Measurements from ENCODE around the gene NCBP1. TPM values are rescaled to one million over a fixed set of nuclear protein-coding genes. Genes with fewer than 3 reads are reported as not detected.
"Not testable (repeated sequence)": the region's sequence is repeated elsewhere in the genome, so short reads cannot be mapped to it uniquely, and the experiment has no call there.

The NCBP1 gene
- total and polyA plus RNA-seq, 9 donors: 8.6 to 32.0 (median 19.1) TPM

GRCh38 chr9:97602430-97602829, 31.2 kb upstream of the NCBP1 start:
- TF ChIP-seq EP300 (IDR thresholded peaks at IDR 0.05) (no peak), POLR2A (IDR thresholded peaks at IDR 0.05) (no peak)
- TF ChIP-seq, protein P1, sequence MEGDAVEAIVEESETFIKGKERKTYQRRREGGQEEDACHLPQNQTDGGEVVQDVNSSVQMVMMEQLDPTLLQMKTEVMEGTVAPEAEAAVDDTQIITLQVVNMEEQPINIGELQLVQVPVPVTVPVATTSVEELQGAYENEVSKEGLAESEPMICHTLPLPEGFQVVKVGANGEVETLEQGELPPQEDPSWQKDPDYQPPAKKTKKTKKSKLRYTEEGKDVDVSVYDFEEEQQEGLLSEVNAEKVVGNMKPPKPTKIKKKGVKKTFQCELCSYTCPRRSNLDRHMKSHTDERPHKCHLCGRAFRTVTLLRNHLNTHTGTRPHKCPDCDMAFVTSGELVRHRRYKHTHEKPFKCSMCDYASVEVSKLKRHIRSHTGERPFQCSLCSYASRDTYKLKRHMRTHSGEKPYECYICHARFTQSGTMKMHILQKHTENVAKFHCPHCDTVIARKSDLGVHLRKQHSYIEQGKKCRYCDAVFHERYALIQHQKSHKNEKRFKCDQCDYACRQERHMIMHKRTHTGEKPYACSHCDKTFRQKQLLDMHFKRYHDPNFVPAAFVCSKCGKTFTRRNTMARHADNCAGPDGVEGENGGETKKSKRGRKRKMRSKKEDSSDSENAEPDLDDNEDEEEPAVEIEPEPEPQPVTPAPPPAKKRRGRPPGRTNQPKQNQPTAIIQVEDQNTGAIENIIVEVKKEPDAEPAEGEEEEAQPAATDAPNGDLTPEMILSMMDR (IDR thresholded peaks at IDR 0.05): no peak
- Histone ChIP-seq H3K27ac (no peak overlapping the region), H3K27me3 (no peaks in the 10 kb centered on the region), H3K4me1 (ENCODE audit: insufficient read depth) (peaks cover 5% of the 10 kb centered on the region), H3K4me3 (no peak overlapping the region), H3K9me3 (no peaks in the 10 kb centered on the region), H3K36me3 (no peaks in the 10 kb centered on the region)
- intact Hi-C loops (cut with DNase I): loop anchor here in 1 of 4 donors (5.0 kb wide), 1 partner anchor 135 kb away; no protein-coding TSS in a partner anchor
- DNase-seq: peak in 1 of 5 donors; percentile 28
- 62 to 78% (median 70%) methylated on average over 10 of the region's 10 CpGs for WGBS, 3 donors

DNA sequence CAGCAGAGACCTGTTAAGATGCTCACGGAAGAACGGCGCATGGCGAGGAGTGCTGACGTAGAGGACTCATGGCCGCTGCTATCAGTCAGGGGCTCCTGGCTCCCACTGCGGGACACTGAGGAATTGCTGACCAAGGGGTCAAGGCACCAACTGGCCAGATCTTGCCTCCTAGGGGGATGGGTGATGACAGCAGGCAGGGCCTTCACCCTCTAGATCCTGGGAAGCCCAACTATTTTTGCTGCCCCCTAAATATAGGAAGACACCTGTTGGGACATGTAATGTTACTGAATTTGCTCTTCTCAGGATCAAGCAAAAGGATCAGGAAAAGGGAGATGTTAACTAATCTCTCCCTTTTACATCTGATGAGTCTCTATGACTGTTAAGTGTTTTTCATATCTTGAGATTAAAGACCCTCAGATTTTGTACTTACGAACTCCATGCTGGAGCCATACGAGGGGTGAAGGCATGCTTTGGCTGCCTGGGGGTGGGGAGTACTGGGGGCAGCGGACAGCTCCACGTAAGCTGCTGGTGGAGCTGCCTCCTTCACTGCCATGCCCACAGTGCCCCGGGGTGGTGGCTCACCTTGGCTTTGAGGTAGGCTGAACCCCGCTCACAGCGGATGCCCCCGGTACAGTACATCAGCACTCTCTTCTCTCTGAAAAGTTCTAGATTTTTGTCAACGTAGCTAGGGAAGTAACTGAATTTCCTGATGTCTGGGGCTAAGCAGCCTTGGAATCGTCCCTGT, 28.5 kb upstream of the NCBP1 start:
- 85 to 93% (median 90%) methylated on average over 17 of the region's 17 CpGs for WGBS, 3 donors

GRCh38 chr9:97615439-97616072, 18.1 kb upstream of the NCBP1 start:
- no peaks in the 10 kb centered on the region for H3K9me3 ChIP-seq
- peak in 4 of 5 donors; percentile 36 to 79 (median 56) for DNase-seq
- no peaks in the 10 kb centered on the region for H3K27me3 ChIP-seq
- H3K4me3 ChIP-seq: no peak overlapping the region
- H3K27ac ChIP-seq: peak overlapping the region in 1 of 2 donors; percentile 12
- TF ChIP-seq EP300 (IDR thresholded peaks at IDR 0.05): no peak
- TF ChIP-seq, protein P1 (IDR thresholded peaks at IDR 0.05): peak; percentile 81 to 88 (median 88)
- no peak for TF ChIP-seq POLR2A (IDR thresholded peaks at IDR 0.05)
- no peaks in the 10 kb centered on the region for H3K4me1 ChIP-seq (ENCODE audit: insufficient read depth)
- intact Hi-C loops (cut with DNase I): loop anchor here (1.0 to 5.0 kb wide), 3 partner anchors 148 to 203 kb away; partner anchors contain the start of gene TDRD7 (in 1 of the 4)
- no peaks in the 10 kb centered on the region for H3K36me3 ChIP-seq

More for the DNA sequence above, 28.5 kb upstream of the NCBP1 start:
- H3K9me3 ChIP-seq: no peaks in the 10 kb centered on the region
- H3K27ac ChIP-seq: no peak overlapping the region
- intact Hi-C loops (cut with DNase I): loop anchor here in 1 of 4 donors (5.0 kb wide), 1 partner anchor 138 kb away; no protein-coding TSS in a partner anchor
- no peaks in the 10 kb centered on the region for H3K36me3 ChIP-seq
- no peak overlapping the region for H3K4me3 ChIP-seq
- no peaks in the 10 kb centered on the region for H3K4me1 ChIP-seq (ENCODE audit: insufficient read depth)
- TF ChIP-seq EP300 (IDR thresholded peaks at IDR 0.05) (no peak), POLR2A (IDR thresholded peaks at IDR 0.05) (no peak)
- TF ChIP-seq, protein P1 (IDR thresholded peaks at IDR 0.05): no peak
- no peaks in the 10 kb centered on the region for H3K27me3 ChIP-seq
- no peak for DNase-seq

- Histone ChIP-seq H3K4me3 (no peak overlapping the region), H3K27me3 (no peaks in the 10 kb centered on the region), H3K4me1 (ENCODE audit: insufficient read depth) (no peaks in the 10 kb centered on the region), H3K36me3 (no peaks in the 10 kb centered on the region), H3K27ac (no peak overlapping the region), H3K9me3 (no peaks in the 10 kb centered on the region)
- intact Hi-C loops (cut with DNase I): loop anchor here in 3 of 4 donors (5.0 kb wide), 2 partner anchors 151 to 206 kb away; partner anchors contain the start of gene TDRD7 (in 1 of the 3)
- WGBS, 3 donors: 76 to 90% (median 84%) methylated on average over 1 of the region's 1 CpG
- DNase-seq: no peak
- TF ChIP-seq, protein P1 (IDR thresholded peaks at IDR 0.05): no peak
- no peak for TF ChIP-seq POLR2A (IDR thresholded peaks at IDR 0.05)
- no peak for TF ChIP-seq EP300 (IDR thresholded peaks at IDR 0.05)
Measured at GRCh38 chr9:97617939-97618416, 15.6 kb upstream of the NCBP1 start.

DNA sequence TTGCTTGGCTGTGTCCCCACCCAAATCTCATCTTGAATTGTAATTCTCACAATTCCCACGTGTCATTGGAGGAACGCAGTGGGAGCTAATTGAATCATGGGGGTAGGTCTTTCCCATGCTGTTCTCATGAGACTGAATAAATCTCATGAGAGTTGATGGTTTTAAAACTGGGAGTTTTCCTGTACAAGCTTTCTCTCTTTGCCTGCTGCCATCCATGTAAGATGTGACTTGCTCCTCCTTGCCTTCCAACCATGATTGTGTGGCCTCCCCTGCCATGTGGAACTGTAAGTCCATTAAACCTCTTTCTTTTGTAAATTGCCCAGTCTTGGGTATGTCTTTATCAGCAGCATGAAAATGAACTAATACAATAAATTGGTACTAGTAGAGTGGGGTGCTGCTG, 13.6 kb upstream of the NCBP1 start:
- H3K27ac ChIP-seq; H3K27me3 ChIP-seq; DNase-seq; intact Hi-C loops (cut with DNase I); H3K9me3 ChIP-seq; H3K4me1 ChIP-seq (ENCODE audit: insufficient read depth); H3K36me3 ChIP-seq; H3K4me3 ChIP-seq: not testable (repeated sequence)
- 89 to 96% (median 94%) methylated on average over 2 of the region's 2 CpGs for WGBS, 3 donors

- H3K27ac ChIP-seq; intact Hi-C loops (cut with DNase I); H3K36me3 ChIP-seq; H3K4me3 ChIP-seq; H3K4me1 ChIP-seq (ENCODE audit: insufficient read depth); DNase-seq; H3K27me3 ChIP-seq; H3K9me3 ChIP-seq: not testable (repeated sequence)
- 94 to 98% (median 97%) methylated on average over 5 of the region's 5 CpGs for WGBS, 3 donors
Measured at GRCh38 chr9:97622483-97622882, 11.1 kb upstream of the NCBP1 start.
